ENCODE measurements around the gene ZACN. TPM values are rescaled to one million over a fixed set of nuclear protein-coding genes. Genes with fewer than 3 reads are reported as not detected.
A peak's percentile ranks its signal among the peaks of the same experiment; 100 is the strongest.

The ZACN gene
- total RNA-seq, 2 experiments from 2014 or later: 0.69 to 0.98 TPM

DNA sequence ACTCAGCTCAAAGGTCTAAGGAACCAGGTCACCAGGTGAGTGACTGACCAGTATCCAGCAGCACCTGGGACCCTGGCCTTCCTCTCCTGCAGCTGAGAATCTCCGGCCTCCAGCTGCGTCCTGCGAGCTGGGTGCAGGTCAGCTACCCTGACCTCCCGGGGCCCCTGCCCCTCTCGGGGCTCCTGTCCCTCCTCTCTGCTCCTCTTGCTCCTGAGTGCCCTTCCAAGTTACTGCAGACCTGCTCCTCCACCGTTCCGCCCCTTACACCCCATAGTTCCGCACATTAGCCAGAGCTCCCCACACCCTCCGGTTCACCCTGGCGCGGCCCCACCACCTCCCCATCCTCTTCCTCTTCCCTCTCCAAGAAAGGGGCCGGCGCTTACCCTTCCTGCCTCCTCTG is 51.5 kb downstream of the ZACN start:
- Mint-ChIP-seq H3K27ac (no peak overlapping the region), H3K27me3 (no peaks in the 10 kb centered on the region), H3K4me1 (ENCODE audit: low read depth) (peaks cover 29% of the 10 kb centered on the region), H3K36me3 (ENCODE audit: low read depth) (no peaks in the 10 kb centered on the region), H3K4me3 (no peak overlapping the region), H3K9me3 (no peaks in the 10 kb centered on the region)
- POLR2A ChIA-PET: interaction anchor here (1.3 kb wide), 1 partner anchor 134 kb away, joined by 3 read pairs; no protein-coding TSS in a partner anchor
- CTCF ChIA-PET: interaction anchor here (0.8 kb wide), 1 partner anchor 11 kb away, joined by 3 read pairs; the partner anchor contains the start of gene FOXJ1
- TF ChIP-seq CTCF (IDR thresholded peaks at IDR 0.05): no peak
- H3K9me3 ChIP-seq (ENCODE audit: control insufficient read depth in 1 of 2, insufficient read depth in 1 of 2, low read length in 2 of 2): no peaks in the 10 kb centered on the region
- peaks cover 23% of the 10 kb centered on the region for H3K4me1 ChIP-seq (ENCODE audit: insufficient read depth, low read length)
- ATAC-seq (ENCODE audit: poor library complexity): no peak
- intact Hi-C loops (cut with DNase I, micrococcal nuclease): no loop called here
- no peaks in the 10 kb centered on the region for H3K36me3 ChIP-seq (ENCODE audit: insufficient read depth, low read length)
- no peak overlapping the region for H3K4me3 ChIP-seq (ENCODE audit: low read length)
- DNase-seq: no peak
- H3K27ac ChIP-seq (ENCODE audit: low read depth in 1 of 2, low read length in 2 of 2): no peak overlapping the region
- H3K27me3 ChIP-seq (ENCODE audit: control insufficient read depth in 1 of 2, insufficient read depth in 2 of 2, low read length in 2 of 2): no peaks in the 10 kb centered on the region

DNA sequence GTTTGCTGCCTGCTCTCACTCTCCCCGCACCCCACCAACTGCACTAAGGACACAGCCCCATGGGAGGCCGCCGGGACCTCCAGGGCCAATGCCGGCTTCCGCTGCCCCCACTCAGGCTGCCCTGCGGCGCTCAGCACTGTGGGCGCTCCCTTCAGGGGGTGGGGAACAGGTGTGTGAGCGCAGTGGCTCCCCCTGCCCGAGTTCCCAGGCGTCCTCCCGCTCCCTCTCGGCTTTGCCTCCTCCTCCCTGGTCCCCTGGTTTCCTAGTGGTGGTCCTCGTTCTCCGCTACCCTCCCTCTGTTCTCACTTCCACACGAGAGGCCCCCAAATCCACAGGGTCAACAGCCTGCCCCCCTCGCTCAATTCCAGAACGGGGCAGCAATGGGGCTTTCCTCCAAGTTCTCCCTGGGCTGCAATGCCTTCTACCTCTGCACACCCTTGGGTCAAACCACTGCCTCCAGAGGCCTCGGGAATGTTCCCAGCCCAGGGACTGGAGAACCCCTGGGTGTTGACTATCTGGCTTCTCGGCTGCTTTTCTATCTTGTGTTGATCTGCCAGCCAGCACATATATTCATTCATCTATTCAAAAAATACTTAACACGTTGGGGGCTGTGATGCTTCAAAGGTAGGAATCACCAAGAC is 52.2 kb downstream of the ZACN start:
- Histone ChIP-seq H3K4me3 (ENCODE audit: low read length) (no peak overlapping the region), H3K4me1 (ENCODE audit: insufficient read depth, low read length) (peaks cover 28% of the 10 kb centered on the region), H3K27me3 (ENCODE audit: control insufficient read depth in 1 of 2, insufficient read depth in 2 of 2, low read length in 2 of 2) (no peaks in the 10 kb centered on the region), H3K9me3 (ENCODE audit: control insufficient read depth in 1 of 2, insufficient read depth in 1 of 2, low read length in 2 of 2) (no peaks in the 10 kb centered on the region), H3K36me3 (ENCODE audit: insufficient read depth, low read length) (no peaks in the 10 kb centered on the region), H3K27ac (ENCODE audit: low read depth in 1 of 2, low read length in 2 of 2) (no peak overlapping the region)
- Mint-ChIP-seq H3K4me3 (no peak overlapping the region), H3K4me1 (ENCODE audit: low read depth) (peaks cover 26% of the 10 kb centered on the region), H3K9me3 (no peaks in the 10 kb centered on the region), H3K27ac (no peak overlapping the region), H3K36me3 (ENCODE audit: low read depth) (no peaks in the 10 kb centered on the region), H3K27me3 (no peaks in the 10 kb centered on the region)
- ATAC-seq (ENCODE audit: poor library complexity) (no peak), DNase-seq (no peak)
- ChIA-PET CTCF (interaction anchor here (0.8 kb wide), 1 partner anchor 10 kb away, joined by 3 read pairs; the partner anchor contains the start of gene FOXJ1), POLR2A (no interaction called here)
- intact Hi-C loops (cut with DNase I, micrococcal nuclease): no loop called here
- TF ChIP-seq CTCF (IDR thresholded peaks at IDR 0.05): no peak

DNA sequence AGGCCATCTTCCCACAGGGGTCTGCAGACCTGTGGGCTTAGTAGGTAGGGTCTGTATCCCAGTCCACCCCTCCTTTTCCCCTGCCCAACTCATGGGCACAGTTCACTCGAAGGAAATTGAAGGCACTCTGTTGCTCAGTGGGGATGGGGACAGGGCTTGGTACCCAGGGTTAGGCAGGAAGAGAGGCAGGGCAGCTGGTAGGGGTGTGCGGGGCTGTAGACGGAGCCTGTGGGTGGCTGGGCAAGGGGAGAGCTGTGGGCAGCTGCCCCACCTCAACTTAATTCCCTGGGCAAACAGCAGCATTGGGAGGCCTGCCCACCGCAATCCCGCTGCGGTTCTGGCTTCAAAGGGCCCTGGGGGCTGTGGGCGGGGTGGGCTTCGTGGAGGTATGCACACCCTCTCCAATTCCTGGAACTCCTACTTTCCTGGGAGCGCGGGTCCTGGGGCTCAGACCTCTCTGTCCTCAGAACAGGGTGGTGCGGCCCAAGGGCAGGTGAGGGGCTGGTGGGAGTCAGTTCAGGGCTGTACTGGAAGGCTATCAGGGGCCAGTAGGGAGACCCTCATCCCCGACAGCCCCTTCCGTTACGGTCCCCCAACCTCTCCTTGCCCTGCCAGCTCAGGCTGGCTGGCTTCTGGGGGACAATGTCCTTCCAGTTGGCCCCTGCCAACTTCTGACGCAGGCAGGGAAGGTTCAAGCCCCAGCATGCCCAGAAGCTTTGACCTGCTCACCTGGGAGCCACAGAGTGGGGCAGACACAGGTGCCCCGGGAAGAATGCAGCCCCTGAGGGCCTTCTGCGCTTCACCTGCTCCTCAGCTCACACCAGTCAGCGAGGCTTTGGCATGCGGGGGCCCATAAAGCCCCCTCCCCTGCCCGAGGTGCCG is 53.0 kb downstream of the ZACN start:
- no peak overlapping the region for H3K4me3 ChIP-seq (ENCODE audit: low read length)
- no peak for TF ChIP-seq CTCF (IDR thresholded peaks at IDR 0.05)
- no peak overlapping the region for H3K27ac ChIP-seq (ENCODE audit: low read depth in 1 of 2, low read length in 2 of 2)
- H3K36me3 Mint-ChIP-seq (ENCODE audit: low read depth): no peaks in the 10 kb centered on the region
- no peaks in the 10 kb centered on the region for H3K27me3 ChIP-seq (ENCODE audit: control insufficient read depth in 1 of 2, insufficient read depth in 2 of 2, low read length in 2 of 2)
- intact Hi-C loops (cut with DNase I, micrococcal nuclease): no loop called here
- CTCF ChIA-PET: no interaction called here
- H3K4me1 Mint-ChIP-seq (ENCODE audit: low read depth): peaks cover 18% of the 10 kb centered on the region
- no peaks in the 10 kb centered on the region for H3K9me3 Mint-ChIP-seq
- H3K4me1 ChIP-seq (ENCODE audit: insufficient read depth, low read length): peaks cover 23% of the 10 kb centered on the region
- no peak overlapping the region for H3K27ac Mint-ChIP-seq
- no peak overlapping the region for H3K4me3 Mint-ChIP-seq
- no peaks in the 10 kb centered on the region for H3K36me3 ChIP-seq (ENCODE audit: insufficient read depth, low read length)
- DNase-seq: peak in 1 of 14 experiments; percentile 8
- no peak for ATAC-seq (ENCODE audit: poor library complexity)
- POLR2A ChIA-PET: interaction anchor here (0.7 to 2.0 kb wide), 3 partner anchors 14 to 133 kb away, joined by 3 to 6 read pairs (median 6); no protein-coding TSS in a partner anchor
- no peaks in the 10 kb centered on the region for H3K9me3 ChIP-seq (ENCODE audit: control insufficient read depth in 1 of 2, insufficient read depth in 1 of 2, low read length in 2 of 2)
- no peaks in the 10 kb centered on the region for H3K27me3 Mint-ChIP-seq

Small RNA genes lying within 50 kb of the gene (microRNA-seq; reads per million reads assigned to microRNA genes)
- gene MIR6868 (ENCODE audit: borderline microRNAs expressed, borderline replicate concordance): 4.3 reads per million, percentile 22 among the genes with 10 or more reads in this experiment

Other genes with a start within 250 kb of the ZACN start
- gene UNC13D, start 234.8 kb upstream of the ZACN start, total RNA-seq: 100 to 1,000 TPM; 110 to 112 TPM
- 100 to 1,000 TPM in 1 of 2 experiments, 10 to 100 TPM in 1; 98.5 to 114 TPM for gene WBP2, start 223.8 kb upstream of the ZACN start, total RNA-seq
- 1 to 10 TPM; 2.3 to 2.8 TPM for gene TRIM47, start 200.6 kb upstream of the ZACN start, total RNA-seq
- 10 to 100 TPM in 1 of 2 experiments, 1 to 10 TPM in 1; 9.9 to 11.7 TPM for gene TRIM65, start 182.2 kb upstream of the ZACN start, total RNA-seq
- gene MRPL38, start 174.3 kb upstream of the ZACN start, total RNA-seq: 100 to 1,000 TPM; 146 to 147 TPM
- gene FBF1, start 138.1 kb upstream of the ZACN start, total RNA-seq: 10 to 100 TPM; 21.2 to 23.9 TPM
- gene ACOX1, start 100.0 kb upstream of the ZACN start, total RNA-seq: 10 to 100 TPM; 14.5 to 17.9 TPM
- 10 to 100 TPM; 13.0 to 13.8 TPM for gene TEN1, start 99.9 kb upstream of the ZACN start, total RNA-seq
- gene CDK3, start 78.3 kb upstream of the ZACN start, total RNA-seq: 1 to 10 TPM; 3.9 to 4.9 TPM
- gene EVPL, start 51.9 kb upstream of the ZACN start, total RNA-seq: under 1 TPM; 0.14 to 0.38 TPM
- 100 to 1,000 TPM; 106 to 108 TPM for gene SRP68, start 6.7 kb upstream of the ZACN start, total RNA-seq
- 1 to 10 TPM in 1 of 2 experiments, under 1 TPM in 1; 0.59 to 1.0 TPM for gene GALR2, start 4.4 kb upstream of the ZACN start, total RNA-seq
- 10 to 100 TPM; 88.1 to 90.6 TPM for gene EXOC7, start 24.6 kb downstream of the ZACN start, total RNA-seq
- gene FOXJ1, start 62.1 kb downstream of the ZACN start, total RNA-seq: under 1 TPM; 0.63 to 0.89 TPM
- 10 to 100 TPM; 18.5 to 21.1 TPM for gene RNF157, start 161.3 kb downstream of the ZACN start, total RNA-seq
- 100 to 1,000 TPM; 253 to 265 TPM for gene UBALD2, start 186.2 kb downstream of the ZACN start, total RNA-seq
- 1 to 10 TPM; 1.8 to 2.1 TPM for gene QRICH2, start 229.1 kb downstream of the ZACN start, total RNA-seq

Data from CD4-positive, alpha-beta T cell (primary cell).